DOHH2 (cell line): ENCODE data around the gene CREB3L2.

Source experiments
- H3F3A ChIP-seq: fragments of 200-600 bp; sonication (generic), shearing (Covaris generic); 2 replicates; pipeline ENCODE4 v1.6.0; 2016; ENCODE audit warnings: antibody characterized with exemption, mild to moderate bottlenecking; ENCODE audit not compliant: control insufficient read depth, insufficient read depth
- H3K27ac ChIP-seq: fragments of 200-600 bp; sonication (generic); 2 replicates; pipeline ENCODE4 v1.5.1; 2014; ENCODE audit warnings: low read depth, mild to moderate bottlenecking, low read length, moderate library complexity
- H3K27me3 ChIP-seq: fragments of 200-600 bp; sonication (generic); 2 replicates; pipeline ENCODE4 v1.6.1; 2014; ENCODE audit warnings: mild to moderate bottlenecking, low read length, mixed read lengths; ENCODE audit not compliant: control insufficient read depth
- H3K36me3 ChIP-seq: fragments of 200-600 bp; sonication (generic); 2 replicates; pipeline ENCODE4 v1.6.1; 2014; ENCODE audit warnings: mild to moderate bottlenecking, low read length, moderate library complexity, mixed read lengths; ENCODE audit not compliant: control insufficient read depth
- H3K4me1 ChIP-seq: fragments of 200-600 bp; sonication (generic); 2 replicates; pipeline ENCODE4 v1.6.1; 2014; ENCODE audit warnings: mild to moderate bottlenecking, low read length, mixed read lengths; ENCODE audit not compliant: control insufficient read depth
- H3K4me2 ChIP-seq: fragments of 200-600 bp; sonication (generic); 2 replicates; pipeline ENCODE4 v1.6.0; 2014; ENCODE audit warnings: mild to moderate bottlenecking, low read length, moderate library complexity
- H3K4me3 ChIP-seq: fragments of 200-600 bp; sonication (generic); 2 replicates; pipeline ENCODE4 v1.5.1; 2014; ENCODE audit warnings: mild to moderate bottlenecking, low read length, mixed read lengths
- H3K79me2 ChIP-seq: fragments of 200-600 bp; sonication (generic); 2 replicates; pipeline ENCODE4 v1.6.1; 2014; ENCODE audit warnings: mild to moderate bottlenecking, low read length, mixed read lengths; ENCODE audit not compliant: control insufficient read depth
- H3K9me2 ChIP-seq: fragments of 200-600 bp; sonication (generic); replicated peaks from 2 replicates; pipeline ENCODE4 v1.6.1; 2014; ENCODE audit warnings: mild to moderate bottlenecking, low read length, mixed read lengths; ENCODE audit not compliant: control insufficient read depth
- H3K9me3 ChIP-seq: fragments of 200-600 bp; sonication (generic); 2 replicates; pipeline ENCODE4 v1.6.1; 2014; ENCODE audit warnings: antibody characterized with exemption, low read length, mixed read lengths; ENCODE audit not compliant: control insufficient read depth, insufficient read depth
- H4K20me1 ChIP-seq: fragments of 200-600 bp; sonication (generic); 2 replicates; pipeline ENCODE4 v1.6.0; 2014; ENCODE audit warnings: low read depth, mild to moderate bottlenecking, antibody characterized with exemption, low read length, moderate library complexity; ENCODE audit not compliant: control insufficient read depth, insufficient read depth
- CTCF ChIP-seq: fragments of 200-600 bp; sonication (generic); IDR thresholded peaks from one replicate; pipeline ENCODE4 v1.5.1; 2014; ENCODE audit warnings: antibody characterized with exemption, mild to moderate bottlenecking, low read depth, low read length; ENCODE audit not compliant: poor library complexity, severe bottlenecking
- EZH2phosphoT487 ChIP-seq: fragments of 200-600 bp; sonication (generic); IDR thresholded peaks from 2 replicates; pipeline ENCODE4 v1.6.1; 2017; ENCODE audit warnings: borderline replicate concordance, mild to moderate bottlenecking, antibody characterized with exemption, low read length, moderate library complexity, mixed read lengths

CREB3L2 gene

GRCh38 chr7:137962875-137963507 is 38.9 kb downstream of the CREB3L2 start:
- H3K4me1 ChIP-seq: no peaks in the 10 kb centered on the region
- H3K36me3 ChIP-seq: no peaks in the 10 kb centered on the region
- H3F3A ChIP-seq: no peaks in the 10 kb centered on the region
- no peak overlapping the region for H3K4me2 ChIP-seq
- H3K4me3 ChIP-seq: no peak overlapping the region
- H3K79me2 ChIP-seq: no peaks in the 10 kb centered on the region
- TF ChIP-seq EZH2phosphoT487: no peak
- TF ChIP-seq CTCF: no peak
- no peaks in the 10 kb centered on the region for H3K9me3 ChIP-seq
- no peaks in the 10 kb centered on the region for H4K20me1 ChIP-seq
- H3K9me2 ChIP-seq: no peaks in the 10 kb centered on the region; the same call in 1 of the 2 replicates
- H3K27ac ChIP-seq: no peak overlapping the region
- H3K27me3 ChIP-seq: no peaks in the 10 kb centered on the region

- Histone ChIP-seq H3K4me2 (no peak overlapping the region), H4K20me1 (no peaks in the 10 kb centered on the region), H3K27me3 (no peaks in the 10 kb centered on the region), H3K36me3 (no peaks in the 10 kb centered on the region), H3K4me1 (no peaks in the 10 kb centered on the region), H3K79me2 (no peaks in the 10 kb centered on the region), H3F3A (no peaks in the 10 kb centered on the region), H3K4me3 (no peak overlapping the region), H3K9me2 (no peaks in the 10 kb centered on the region; the same call in 1 of the 2 replicates), H3K27ac (no peak overlapping the region), H3K9me3 (no peaks in the 10 kb centered on the region)
- TF ChIP-seq EZH2phosphoT487 (no peak), CTCF (no peak)
Observed at GRCh38 chr7:137962491-137962874, 39.4 kb downstream of the CREB3L2 start.

GRCh38 chr7:137961200-137962177 is 40.4 kb downstream of the CREB3L2 start:
- no peaks in the 10 kb centered on the region for H3K79me2 ChIP-seq
- no peak overlapping the region for H3K27ac ChIP-seq

More at GRCh38 chr7:137961200-137962177, 40.4 kb downstream of the CREB3L2 start:
- TF ChIP-seq EZH2phosphoT487 (no peak), CTCF (no peak)
- no peaks in the 10 kb centered on the region for H3F3A ChIP-seq
- no peaks in the 10 kb centered on the region for H3K36me3 ChIP-seq
- no peaks in the 10 kb centered on the region for H3K9me3 ChIP-seq
- H3K4me1 ChIP-seq: no peaks in the 10 kb centered on the region
- H3K4me2 ChIP-seq: no peak overlapping the region
- no peaks in the 10 kb centered on the region for H4K20me1 ChIP-seq
- H3K9me2 ChIP-seq: no peaks in the 10 kb centered on the region; the same call in 1 of the 2 replicates
- no peaks in the 10 kb centered on the region for H3K27me3 ChIP-seq
- H3K4me3 ChIP-seq: no peak overlapping the region
